Fibroblast of lung (primary cell): ENCODE measurements around the gene TIMM21.

Source experiments
- CTCF ChIP-seq, 2 donors: IDR thresholded peaks in 1 of 2; conservative IDR thresholded peaks in 1 of 2; 1 replicate in 1 of 2; 2 replicates in 1 of 2; pipeline ENCODE4 v1.5.1; 2011 to 2012; ENCODE audit warnings: low read length in 2 of 2, control low read depth in 1 of 2, inconsistent platforms in 1 of 2, low read depth in 1 of 2, mild to moderate bottlenecking in 1 of 2
- EZH2 ChIP-seq: IDR thresholded peaks from 2 replicates; pipeline ENCODE4 v1.5.1; 2012; ENCODE audit warnings: low read length, control low read depth, mild to moderate bottlenecking; ENCODE audit errors: missing control alignments

GRCh38 chr18:74147491-74147778 is 888 bp upstream of the TIMM21 start:
- no peak for TF ChIP-seq EZH2
- TF ChIP-seq CTCF (conservative IDR thresholded peaks at IDR 0.05 in 1 of 2, IDR thresholded peaks at IDR 0.05 in 1 of 2; ENCODE audit: low read depth in 1 of 2, low read length in 2 of 2): no peak
